Measurements from ENCODE around the gene CNNM3. TPM values are rescaled to one million over a fixed set of nuclear protein-coding genes. Genes with fewer than 3 reads are reported as not detected.
"Not testable (repeated sequence)": the region's sequence is repeated elsewhere in the genome, so short reads cannot be mapped to it uniquely, and the experiment has no call there.

The CNNM3 gene
- polyA plus RNA-seq, 10 donors, result 13.5 to 24.2 (median 18.3) TPM

GRCh38 chr2:96798733-96799622, 17.1 kb upstream of the CNNM3 start:
- DNase-seq, result no peak

- DNase-seq, result no peak
These were observed 16.5 kb upstream of the CNNM3 start for GRCh38 chr2:96799623-96799935.

GRCh38 chr2:96800061-96801004, 15.7 kb upstream of the CNNM3 start:
- DNase-seq, result no peak

GRCh38 chr2:96801005-96801785, 14.9 kb upstream of the CNNM3 start:
- DNase-seq, result peak; percentile 39 to 80 (median 69)

- DNase-seq, result no peak
These were observed 14.1 kb upstream of the CNNM3 start for GRCh38 chr2:96801786-96802595.

GRCh38 chr2:96802721-96803120, 13.3 kb upstream of the CNNM3 start:
- no peak for DNase-seq

- no peak for DNase-seq
These were observed 11.1 kb upstream of the CNNM3 start for GRCh38 chr2:96804986-96805385.

- not testable (repeated sequence) for DNase-seq
These were observed 10.1 kb upstream of the CNNM3 start for GRCh38 chr2:96805946-96806345.

GRCh38 chr2:96806468-96807126, 9.5 kb upstream of the CNNM3 start:
- DNase-seq, result no peak

- no peak for DNase-seq
These were observed 9.0 kb upstream of the CNNM3 start for GRCh38 chr2:96807127-96807471.

- no peak for DNase-seq
These were observed 7.8 kb upstream of the CNNM3 start for GRCh38 chr2:96808176-96808837.

- DNase-seq, result no peak
These were observed 6.7 kb upstream of the CNNM3 start for GRCh38 chr2:96809216-96809882.

GRCh38 chr2:96809951-96810782, 5.9 kb upstream of the CNNM3 start:
- no peak for DNase-seq

GRCh38 chr2:96810783-96811192, 5.3 kb upstream of the CNNM3 start:
- DNase-seq, result no peak

GRCh38 chr2:96811917-96812316, 4.2 kb upstream of the CNNM3 start:
- DNase-seq, result peak; percentile 78 to 94 (median 87)

- DNase-seq, result no peak
These were observed 2.4 kb upstream of the CNNM3 start for GRCh38 chr2:96813656-96814055.

- DNase-seq, result peak in 1 of 3 donors; percentile 68
These were observed 542 bp upstream of the CNNM3 start for GRCh38 chr2:96815326-96816126.
